SKM-1 treated with dmso at 0.1 percent for 144 hours (cell line): ENCODE measurements around the gene C4orf46.

ENCODE experiments used
- DNase-seq: peaks from one replicate; lab custom pipeline; 2025; ENCODE audit not compliant: unreplicated experiment; lab: John Stamatoyannopoulos, UW

The C4orf46 gene

DNA sequence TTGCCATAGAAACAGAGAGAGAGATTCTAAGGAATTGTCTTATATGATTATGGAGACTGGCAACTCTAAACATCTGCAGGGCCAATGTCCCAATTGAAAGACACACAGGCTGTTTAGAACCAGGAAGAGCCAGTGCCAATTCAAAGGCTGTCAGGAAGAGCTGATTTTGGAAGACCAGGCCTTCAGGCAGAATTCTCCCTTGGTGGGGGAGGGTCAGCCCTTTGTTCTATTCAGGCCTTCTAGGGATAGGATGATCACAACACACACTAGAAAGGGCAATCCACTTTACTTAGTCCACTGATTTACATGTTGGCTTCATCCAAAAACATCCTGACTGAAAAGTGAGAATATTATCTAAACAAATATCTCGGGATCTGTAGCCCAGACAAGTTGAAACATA lies 15.2 kb downstream of the C4orf46 start:
- no peak for DNase-seq

DNA sequence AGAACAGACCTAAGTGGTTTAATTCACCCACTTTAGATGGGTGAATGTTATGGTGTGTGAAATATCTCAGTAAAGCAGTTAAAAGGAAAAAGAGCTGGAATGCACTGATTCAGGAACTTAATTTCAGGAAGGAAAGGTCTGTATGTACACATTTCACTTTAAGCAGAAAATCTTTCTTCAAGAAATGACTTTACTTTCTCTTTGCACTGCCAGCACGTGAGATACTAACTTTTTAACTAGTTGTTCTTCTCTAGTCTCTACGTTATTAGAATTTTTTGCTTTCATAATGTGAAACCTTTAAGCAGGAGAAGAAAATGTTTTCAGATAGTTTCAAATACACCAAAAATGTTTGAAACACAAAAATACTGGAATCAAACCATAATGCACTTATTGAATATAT lies 18.8 kb downstream of the C4orf46 start:
- DNase-seq, result no peak

DNA sequence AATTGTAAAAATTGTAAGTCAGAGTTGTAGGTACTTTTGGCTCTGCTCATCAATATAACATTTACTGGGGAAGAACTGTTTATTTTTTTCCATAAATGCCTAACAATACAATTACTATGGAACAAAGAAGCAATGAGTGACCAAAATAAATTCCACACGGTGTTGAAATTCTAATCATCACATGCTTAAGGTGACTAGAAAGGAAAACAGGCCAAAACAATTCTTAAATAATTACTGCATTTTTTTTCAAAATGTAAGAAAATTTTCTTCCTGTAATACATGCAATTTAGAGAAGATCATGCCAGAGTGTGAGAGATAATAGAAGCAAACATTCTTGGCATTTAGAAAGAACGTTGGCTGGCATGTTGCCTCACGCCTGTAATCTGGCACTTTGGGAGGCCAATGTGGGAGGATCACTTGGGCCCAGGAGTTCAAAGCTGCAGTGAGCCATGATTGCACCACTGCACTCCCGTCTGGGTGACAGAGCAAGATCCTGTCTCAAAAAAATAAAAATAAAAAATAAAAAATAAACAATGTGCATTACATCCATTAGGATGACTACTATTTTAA lies 22.5 kb downstream of the C4orf46 start:
- no peak for DNase-seq

DNA sequence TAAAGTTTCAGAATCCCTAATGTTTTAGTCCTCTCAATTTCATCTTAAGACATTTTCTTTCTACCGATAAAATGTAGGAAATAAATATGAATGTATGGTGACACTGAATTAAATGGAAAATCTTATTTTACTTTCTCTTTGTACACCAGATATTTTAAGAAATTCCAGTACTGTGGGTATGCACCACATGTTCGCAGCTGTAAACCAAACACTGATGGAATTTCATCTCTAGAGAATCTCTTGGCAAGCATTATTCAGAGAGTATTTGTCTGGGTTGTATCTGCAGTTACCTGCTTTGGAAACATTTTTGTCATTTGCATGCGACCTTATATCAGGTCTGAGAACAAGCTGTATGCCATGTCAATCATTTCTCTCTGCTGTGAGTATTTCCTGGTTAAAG lies 26.9 kb downstream of the C4orf46 start:
- no peak for DNase-seq

DNA sequence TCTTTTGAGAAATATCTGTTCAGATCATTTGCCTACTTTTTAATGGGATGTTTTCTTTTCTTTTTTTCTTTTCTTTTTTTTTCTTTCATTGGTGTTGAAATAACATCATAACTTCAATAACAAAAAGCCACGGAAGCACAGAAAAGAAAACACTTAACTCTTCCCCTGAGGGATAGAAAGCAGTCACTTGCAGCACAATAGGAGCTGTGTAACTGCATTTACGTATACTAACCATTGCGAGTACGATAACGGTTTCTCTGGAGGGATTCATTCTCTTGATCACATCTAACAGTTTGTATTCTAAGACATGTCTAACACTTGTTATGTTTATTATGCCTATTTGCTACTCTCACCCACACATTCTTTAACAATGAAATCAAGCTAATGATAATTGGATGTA lies 27.3 kb downstream of the C4orf46 start:
- DNase-seq, result no peak

DNA sequence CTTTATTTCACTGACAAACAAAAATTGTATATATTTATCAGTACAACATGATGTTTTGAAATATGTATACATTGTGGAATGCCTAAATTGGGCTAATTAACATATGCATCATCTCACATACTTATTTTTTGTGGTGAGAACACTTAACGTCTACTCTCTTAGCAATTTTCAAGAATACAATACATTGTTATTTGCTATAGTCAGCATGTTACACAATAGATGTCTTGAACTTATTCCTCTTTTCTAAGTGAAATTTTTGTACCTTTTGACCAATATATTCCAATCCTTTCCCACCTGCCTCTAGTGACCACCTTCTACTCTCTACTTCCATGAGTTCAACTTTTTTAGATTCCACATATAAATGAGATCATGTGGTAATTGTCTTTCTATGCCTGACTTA lies 35.1 kb downstream of the C4orf46 start:
- no peak for DNase-seq

DNA sequence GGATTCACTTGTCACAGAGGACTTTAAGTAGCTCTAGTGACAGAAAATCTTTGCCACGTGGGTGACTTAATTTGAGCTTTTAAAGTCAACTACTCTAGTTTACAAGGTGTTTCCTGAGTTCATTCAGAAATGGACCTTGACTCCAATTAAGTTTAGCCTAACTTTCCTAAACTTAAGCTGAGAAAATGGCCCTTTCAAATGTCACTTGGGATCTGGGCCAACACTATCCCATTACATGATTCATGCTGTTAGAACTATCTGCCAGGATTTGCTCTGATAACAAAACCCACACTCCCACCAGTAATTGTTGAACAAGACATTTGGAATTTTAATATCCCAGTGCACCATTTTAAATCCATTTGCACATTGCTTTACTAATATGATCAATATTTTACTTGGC lies 40.8 kb downstream of the C4orf46 start:
- DNase-seq, result no peak

DNA sequence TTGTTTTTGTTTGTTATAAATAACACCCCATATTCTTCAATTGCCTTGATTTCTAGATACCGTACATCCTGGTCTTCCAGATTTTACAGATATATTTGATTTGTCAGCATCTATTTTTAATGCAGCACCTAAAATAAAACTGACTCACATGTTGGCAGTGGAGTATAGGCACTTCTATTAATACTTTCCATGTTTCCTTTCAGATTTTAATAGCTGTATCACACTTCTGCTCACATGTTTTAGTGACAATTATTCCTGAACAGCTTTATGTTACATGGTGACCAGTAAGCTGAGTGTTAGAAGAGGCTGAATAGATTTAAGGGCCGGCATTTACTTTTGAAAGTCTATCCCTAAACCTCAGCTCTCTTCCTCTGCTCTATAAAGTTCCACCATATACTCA lies 46.1 kb downstream of the C4orf46 start:
- DNase-seq, result no peak

DNA sequence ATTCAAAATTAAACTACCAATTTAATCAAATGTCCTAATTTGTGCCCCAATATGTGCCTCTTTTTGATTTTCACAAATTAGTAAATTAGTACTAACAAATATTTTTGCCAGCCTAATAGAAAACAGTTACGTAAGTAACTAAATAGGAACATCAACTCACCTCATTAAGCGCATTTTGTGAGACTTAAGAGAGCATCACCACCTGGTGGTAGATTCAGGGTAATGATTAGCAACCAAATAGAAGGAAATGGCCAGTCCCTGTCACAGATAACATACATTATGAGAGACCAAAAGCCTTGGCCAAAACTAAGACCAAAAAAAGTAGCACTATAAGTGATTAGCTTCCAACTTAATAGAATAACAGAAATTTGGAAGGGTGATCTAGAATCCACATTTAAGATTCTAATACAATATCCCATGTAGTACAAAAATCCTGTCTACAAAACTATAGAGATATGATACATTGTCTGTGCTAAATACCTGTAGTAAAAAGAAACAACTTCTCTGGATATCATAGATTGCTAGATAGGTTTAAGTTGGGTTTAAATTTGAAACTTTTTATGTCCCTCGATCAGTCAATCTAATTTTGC lies 46.7 kb downstream of the C4orf46 start:
- peak; percentile 66 for DNase-seq

DNA sequence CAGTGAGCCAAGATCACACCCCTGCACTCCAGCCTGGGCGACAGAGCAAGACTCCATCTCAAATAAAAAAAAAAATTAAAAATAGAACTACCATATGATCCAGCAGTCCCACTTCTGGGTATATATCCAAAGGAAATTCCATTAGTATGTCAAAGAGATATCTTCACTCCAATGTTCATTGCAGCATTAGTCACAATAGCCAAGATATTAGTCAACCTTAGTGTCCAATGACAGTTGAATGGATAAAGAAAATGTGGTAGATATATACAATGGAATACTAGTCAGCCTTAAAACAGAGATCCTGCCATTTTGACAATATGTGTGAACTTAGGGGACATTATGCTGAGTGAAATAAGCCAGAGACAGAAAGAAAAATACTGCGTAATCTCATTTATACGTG lies 49.4 kb downstream of the C4orf46 start:
- DNase-seq, result no peak

DNA sequence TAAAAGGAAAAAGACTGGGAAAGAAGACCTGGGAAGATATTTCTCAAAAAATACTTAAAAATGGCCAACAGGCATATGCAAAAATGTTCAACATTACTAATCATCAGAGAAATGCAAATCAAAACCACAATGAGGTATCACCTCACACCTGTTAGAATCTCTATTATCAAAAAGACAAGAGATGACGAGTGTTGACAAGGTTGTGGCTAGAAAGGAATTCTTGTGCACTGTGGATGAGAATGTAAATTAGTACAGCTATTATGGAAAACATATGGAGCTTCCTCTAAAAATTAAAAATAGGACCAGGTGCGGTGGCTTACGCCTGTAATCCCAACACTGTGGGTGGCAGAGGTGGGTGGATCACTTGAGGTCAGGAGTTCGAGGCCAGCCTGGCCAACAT lies 50.0 kb downstream of the C4orf46 start:
- no peak for DNase-seq

DNA sequence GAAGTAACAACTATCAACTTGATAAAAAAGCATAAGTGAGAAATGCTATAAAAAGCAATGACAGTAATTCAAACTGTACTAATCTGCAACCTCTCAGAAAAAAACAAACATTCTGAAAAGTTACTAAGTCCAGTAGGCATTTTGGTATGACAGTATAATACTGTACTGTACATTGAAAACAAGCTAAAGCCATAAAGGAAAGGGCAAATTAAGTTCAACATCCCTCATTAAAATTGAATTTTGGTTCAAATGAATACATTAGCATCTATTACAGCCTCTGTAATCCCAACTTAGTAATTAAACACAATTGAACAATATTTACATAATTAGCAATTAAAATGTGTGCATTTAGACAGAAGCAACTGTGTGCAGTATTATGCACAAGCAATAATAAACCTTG lies 53.7 kb downstream of the C4orf46 start:
- DNase-seq, result no peak
